Progenitor cell of endocrine pancreas (in vitro differentiated cells): ENCODE measurements around the gene CNTNAP5. TPM values are rescaled to one million over a fixed set of nuclear protein-coding genes. Genes with fewer than 3 reads are reported as not detected.

Source experiments
- DNase-seq: peaks from one replicate; pipeline ENCODE4 v3.0.0; 2021; ENCODE audit warnings: low spot score; ENCODE audit not compliant: unreplicated experiment
- H3K27ac Mint-ChIP-seq: 2 replicates; pipeline ENCODE4 v1.8.0; 2021; ENCODE audit warnings: mild to moderate bottlenecking, moderate library complexity, mixed read lengths
- H3K27me3 Mint-ChIP-seq: 2 replicates; pipeline ENCODE4 v1.8.0; 2021; ENCODE audit warnings: mixed read lengths
- H3K36me3 Mint-ChIP-seq: 2 replicates; pipeline ENCODE4 v1.8.0; 2022; ENCODE audit warnings: mixed read lengths; ENCODE audit not compliant: insufficient read depth
- H3K4me1 Mint-ChIP-seq: 2 replicates; pipeline ENCODE4 v1.8.0; 2021; ENCODE audit warnings: low read depth, mixed read lengths
- H3K4me3 Mint-ChIP-seq: 2 replicates; pipeline ENCODE4 v1.8.0; 2021; ENCODE audit warnings: low read depth, mild to moderate bottlenecking, moderate library complexity, mixed read lengths
- H3K9me3 Mint-ChIP-seq: 2 replicates; pipeline ENCODE4 v1.8.0; 2021; ENCODE audit warnings: low read depth, mixed read lengths
- total RNA-seq: library from RNA; stranded (reverse); gene quantifications from 2 replicates; pipeline ENCODE4 v1.2.1, GENCODE V29; 2021
- TF ChIP-seq, protein P1 (sequence below): fragments of 200-600 bp; sonication (generic); IDR thresholded peaks from one replicate; pipeline ENCODE4 v1.5.0; 2021; ENCODE audit warnings: antibody characterized with exemption, mild to moderate bottlenecking; ENCODE audit not compliant: unreplicated experiment

CNTNAP5 gene
- total RNA-seq, 1 donor from 2014 or later: 5.3 TPM

DNA sequence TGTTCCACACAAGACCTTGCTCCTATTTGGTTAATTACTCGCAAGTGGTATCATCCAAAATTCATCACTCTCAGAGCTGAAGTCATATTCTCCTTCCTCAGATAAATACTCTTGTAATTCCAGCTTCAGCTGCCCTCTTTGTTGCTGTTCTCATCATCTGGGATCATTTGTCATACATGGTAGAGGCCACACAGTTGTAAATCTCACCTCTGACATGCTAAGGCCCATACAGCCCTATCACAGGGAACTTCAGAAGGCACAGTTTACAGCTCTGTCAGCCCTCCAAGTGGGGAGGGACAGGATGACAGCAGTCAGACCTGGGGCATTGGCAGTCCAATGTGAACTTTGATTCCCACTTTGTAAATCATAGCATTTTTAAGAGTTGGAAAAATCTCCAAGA, 399.0 kb downstream of the CNTNAP5 start:
- Mint-ChIP-seq H3K9me3 (peaks cover 6% of the 10 kb centered on the region), H3K27me3 (no peaks in the 10 kb centered on the region), H3K27ac (no peak overlapping the region), H3K4me3 (no peak overlapping the region), H3K4me1 (no peaks in the 10 kb centered on the region), H3K36me3 (peaks cover 2% of the 10 kb centered on the region)
- TF ChIP-seq, protein P1, sequence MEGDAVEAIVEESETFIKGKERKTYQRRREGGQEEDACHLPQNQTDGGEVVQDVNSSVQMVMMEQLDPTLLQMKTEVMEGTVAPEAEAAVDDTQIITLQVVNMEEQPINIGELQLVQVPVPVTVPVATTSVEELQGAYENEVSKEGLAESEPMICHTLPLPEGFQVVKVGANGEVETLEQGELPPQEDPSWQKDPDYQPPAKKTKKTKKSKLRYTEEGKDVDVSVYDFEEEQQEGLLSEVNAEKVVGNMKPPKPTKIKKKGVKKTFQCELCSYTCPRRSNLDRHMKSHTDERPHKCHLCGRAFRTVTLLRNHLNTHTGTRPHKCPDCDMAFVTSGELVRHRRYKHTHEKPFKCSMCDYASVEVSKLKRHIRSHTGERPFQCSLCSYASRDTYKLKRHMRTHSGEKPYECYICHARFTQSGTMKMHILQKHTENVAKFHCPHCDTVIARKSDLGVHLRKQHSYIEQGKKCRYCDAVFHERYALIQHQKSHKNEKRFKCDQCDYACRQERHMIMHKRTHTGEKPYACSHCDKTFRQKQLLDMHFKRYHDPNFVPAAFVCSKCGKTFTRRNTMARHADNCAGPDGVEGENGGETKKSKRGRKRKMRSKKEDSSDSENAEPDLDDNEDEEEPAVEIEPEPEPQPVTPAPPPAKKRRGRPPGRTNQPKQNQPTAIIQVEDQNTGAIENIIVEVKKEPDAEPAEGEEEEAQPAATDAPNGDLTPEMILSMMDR: no peak
- DNase-seq: no peak

DNA sequence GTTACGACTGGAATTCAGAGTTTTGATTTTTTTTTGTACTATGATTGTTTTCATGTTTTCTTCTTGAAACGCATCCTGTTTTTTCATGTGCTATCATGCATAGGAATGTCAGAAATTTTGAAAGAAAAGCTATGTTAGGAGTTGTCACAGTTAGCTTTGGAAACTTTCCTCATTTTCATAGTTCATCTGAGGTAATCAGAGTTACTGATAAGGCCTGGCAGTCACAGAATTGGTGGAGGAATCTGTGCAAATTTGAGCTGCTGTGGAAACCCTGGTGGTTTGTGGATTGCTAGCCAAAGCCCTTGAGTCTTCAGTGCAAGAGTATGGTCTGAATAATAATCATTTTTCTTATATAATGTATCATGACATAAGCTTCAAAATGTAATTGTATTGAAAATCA, 401.0 kb downstream of the CNTNAP5 start:
- Mint-ChIP-seq H3K4me1 (peaks cover 2% of the 10 kb centered on the region), H3K27me3 (no peaks in the 10 kb centered on the region)

DNA sequence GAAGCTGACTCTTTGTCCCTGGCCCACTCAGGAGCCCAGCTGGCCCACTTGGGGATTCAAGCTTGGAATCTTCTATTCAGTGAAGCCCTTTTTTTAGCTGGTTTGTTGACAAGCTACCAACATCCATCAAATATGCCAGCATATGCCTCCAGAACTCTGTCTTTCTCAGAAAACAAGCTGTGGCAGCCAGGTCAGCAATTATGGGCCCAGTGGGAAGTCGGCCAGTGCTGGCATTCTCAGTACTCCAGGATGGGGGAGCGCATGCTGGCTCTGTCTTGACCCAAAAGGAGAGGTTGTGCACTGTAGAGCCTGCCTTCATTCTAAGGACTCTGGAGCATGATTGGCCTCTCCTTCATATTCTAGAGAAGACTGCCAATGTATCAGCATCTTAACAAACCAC, 401.5 kb downstream of the CNTNAP5 start:
- Mint-ChIP-seq H3K4me1 (peaks cover 3% of the 10 kb centered on the region), H3K9me3 (peaks cover 6% of the 10 kb centered on the region), H3K27me3 (no peaks in the 10 kb centered on the region), H3K4me3 (no peak overlapping the region), H3K36me3 (peaks cover 2% of the 10 kb centered on the region), H3K27ac (no peak overlapping the region)
- TF ChIP-seq, protein P1: no peak
- no peak for DNase-seq

More for the DNA sequence above, 401.0 kb downstream of the CNTNAP5 start:
- peaks cover 6% of the 10 kb centered on the region for H3K9me3 Mint-ChIP-seq
- no peak overlapping the region for H3K4me3 Mint-ChIP-seq
- peaks cover 2% of the 10 kb centered on the region for H3K36me3 Mint-ChIP-seq
- no peak overlapping the region for H3K27ac Mint-ChIP-seq
- no peak for DNase-seq
- TF ChIP-seq, protein P1: no peak

DNA sequence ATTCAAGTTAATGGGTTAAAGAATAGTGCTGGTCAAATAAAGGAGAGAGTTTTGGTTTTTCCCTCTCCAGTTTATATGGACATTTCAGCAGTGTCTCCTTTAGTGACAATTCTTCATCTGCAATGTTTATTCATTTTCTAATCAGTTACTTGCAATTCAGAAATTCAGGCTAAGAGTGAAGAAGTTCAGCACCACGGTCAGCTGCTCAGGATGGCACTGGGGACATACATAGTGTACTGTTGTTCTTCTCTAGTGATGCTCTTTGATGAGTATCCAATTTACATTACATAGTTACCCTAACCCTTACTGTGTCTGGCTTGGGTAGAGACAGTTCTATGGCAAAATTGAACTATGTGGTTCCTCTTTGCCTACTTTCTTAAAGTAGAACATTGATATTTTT, 412.7 kb downstream of the CNTNAP5 start:
- peak; percentile 13 for DNase-seq
- H3K27me3 Mint-ChIP-seq: no peaks in the 10 kb centered on the region
- no peaks in the 10 kb centered on the region for H3K4me1 Mint-ChIP-seq
- no peak overlapping the region for H3K4me3 Mint-ChIP-seq
- no peaks in the 10 kb centered on the region for H3K36me3 Mint-ChIP-seq
- TF ChIP-seq, protein P1: no peak
- H3K27ac Mint-ChIP-seq: no peak overlapping the region
- H3K9me3 Mint-ChIP-seq: peaks cover 3% of the 10 kb centered on the region

DNA sequence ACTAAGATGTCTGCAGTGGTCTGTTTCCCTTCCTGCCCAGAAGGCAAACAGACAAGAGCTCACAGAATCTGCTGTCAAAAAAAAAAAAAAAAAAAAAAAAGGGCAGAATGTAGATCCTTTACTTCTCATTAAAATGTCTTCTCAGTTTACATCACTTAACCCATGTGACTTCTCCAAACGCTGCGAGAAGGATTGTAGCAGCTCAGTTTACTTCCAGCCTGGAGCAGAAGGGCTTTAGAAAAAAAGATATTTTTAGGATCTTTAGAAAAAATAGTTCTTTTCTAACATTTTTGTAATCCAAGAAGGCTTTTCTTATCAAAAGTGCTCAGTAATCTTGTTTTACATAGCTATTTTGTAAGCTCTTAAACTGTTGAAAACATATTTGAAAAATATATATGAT, 425.4 kb downstream of the CNTNAP5 start:
- Mint-ChIP-seq H3K4me3 (no peak overlapping the region), H3K36me3 (no peaks in the 10 kb centered on the region), H3K9me3 (peaks cover 27% of the 10 kb centered on the region), H3K27ac (no peak overlapping the region), H3K27me3 (no peaks in the 10 kb centered on the region), H3K4me1 (peaks cover 1% of the 10 kb centered on the region)
- no peak for DNase-seq
- TF ChIP-seq, protein P1: no peak
